ENCODE results near the gene DAD1. TPM values are rescaled to one million over a fixed set of nuclear protein-coding genes. Genes with fewer than 3 reads are reported as not detected.

Gene DAD1
- total RNA-seq, 2 experiments from 2014 or later: 130 to 147 TPM

DNA sequence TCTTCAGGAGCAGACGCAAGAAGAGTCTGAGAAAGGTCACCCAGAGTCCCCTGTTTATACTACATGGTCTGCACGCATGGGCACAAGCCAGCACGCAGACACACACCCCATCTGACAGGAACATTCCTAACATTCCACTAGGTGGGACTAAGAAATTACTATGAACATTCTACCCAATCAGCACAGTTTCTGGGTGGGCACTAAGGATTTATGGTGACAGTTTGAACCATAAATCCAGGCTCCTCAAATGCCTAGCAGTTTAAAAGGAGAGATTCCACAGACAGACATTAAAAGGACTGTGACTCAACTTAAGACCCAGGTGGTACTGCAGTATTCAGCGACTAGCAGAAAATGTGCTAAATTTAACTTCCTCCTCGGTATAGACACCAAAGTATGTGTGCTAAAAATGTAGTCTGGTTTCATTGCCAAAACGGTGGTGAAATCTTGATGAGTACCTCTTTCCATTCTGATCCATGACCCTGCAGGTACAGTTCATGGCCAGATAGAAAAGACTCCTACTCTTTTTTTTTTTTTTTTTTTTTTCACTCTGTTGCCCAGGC is 25.3 kb upstream of the DAD1 start:
- ATAC-seq: no peak
- Mint-ChIP-seq H3K4me3 (no peak overlapping the region), H3K4me1 (ENCODE audit: low read depth) (no peaks in the 10 kb centered on the region), H3K36me3 (ENCODE audit: low read depth) (peaks cover 14% of the 10 kb centered on the region), H3K9me3 (ENCODE audit: insufficient read depth) (no peaks in the 10 kb centered on the region), H3K27ac (no peak overlapping the region), H3K27me3 (ENCODE audit: low read depth) (peaks cover 9% of the 10 kb centered on the region)
- CTCF ChIA-PET: no interaction called here
- no peak for DNase-seq
- POLR2A ChIA-PET: no interaction called here

DNA sequence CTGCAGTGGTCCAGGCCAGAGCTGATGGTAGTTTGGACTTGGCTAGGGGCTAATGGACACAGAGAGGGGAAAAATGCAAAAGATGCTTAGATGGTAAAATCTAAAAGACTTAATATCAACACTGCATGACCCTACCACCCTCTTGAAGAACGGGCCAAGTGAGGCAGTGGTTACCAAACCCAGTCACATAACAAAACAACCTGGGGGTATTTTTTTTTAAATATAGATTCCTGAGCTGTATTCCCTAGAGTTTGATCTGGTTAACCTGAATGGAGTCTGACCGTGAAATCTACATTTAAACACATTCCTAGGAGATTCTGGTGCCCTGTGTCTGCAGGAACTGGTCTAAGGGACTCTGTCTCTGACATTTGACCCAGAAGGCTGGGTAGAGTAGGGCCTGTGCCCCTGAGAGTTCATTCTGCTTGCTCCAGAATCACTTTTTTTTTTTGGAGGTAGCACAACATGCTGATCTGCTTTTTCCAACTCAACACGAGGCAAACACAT is 24.8 kb upstream of the DAD1 start:
- Mint-ChIP-seq H3K27me3 (ENCODE audit: low read depth) (peaks cover 9% of the 10 kb centered on the region), H3K36me3 (ENCODE audit: low read depth) (peaks cover 14% of the 10 kb centered on the region), H3K4me1 (ENCODE audit: low read depth) (no peaks in the 10 kb centered on the region), H3K9me3 (ENCODE audit: insufficient read depth) (no peaks in the 10 kb centered on the region), H3K4me3 (no peak overlapping the region), H3K27ac (no peak overlapping the region)
- ChIA-PET POLR2A (no interaction called here), CTCF (no interaction called here)
- no peak for ATAC-seq
- DNase-seq: no peak

DNA sequence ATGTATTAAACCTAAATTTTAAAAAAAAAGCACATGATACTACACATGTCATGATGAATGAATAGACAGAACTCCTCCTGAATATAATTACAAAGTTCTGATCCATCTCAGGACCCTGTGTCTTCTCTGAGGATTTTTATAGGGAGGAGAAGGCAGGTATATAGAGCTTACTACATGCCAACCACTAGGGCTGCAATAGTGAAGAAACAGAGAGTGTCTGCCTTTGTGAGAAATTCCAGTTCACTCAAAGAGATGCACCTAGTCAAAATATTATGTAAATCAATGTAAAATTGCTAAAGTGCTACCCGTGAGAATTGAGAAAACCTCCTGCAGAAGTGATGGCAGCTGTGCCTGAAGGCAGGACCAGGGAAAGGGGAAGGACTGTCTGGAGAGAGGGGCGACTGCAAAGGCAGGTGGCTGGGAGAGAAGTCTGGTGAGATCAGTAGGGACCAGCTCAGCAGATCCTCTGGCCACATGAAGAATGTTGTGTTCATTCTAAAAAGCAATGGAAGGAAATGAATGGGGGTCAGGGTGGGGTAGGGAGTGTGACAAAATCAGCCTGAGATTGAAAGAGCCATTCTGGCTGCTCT is 24.2 kb upstream of the DAD1 start:
- H3K27ac Mint-ChIP-seq: no peak overlapping the region
- H3K4me1 Mint-ChIP-seq (ENCODE audit: low read depth): no peaks in the 10 kb centered on the region
- DNase-seq (no peak), ATAC-seq (no peak)
- POLR2A ChIA-PET: no interaction called here
- peaks cover 16% of the 10 kb centered on the region for H3K36me3 Mint-ChIP-seq (ENCODE audit: low read depth)
- H3K9me3 Mint-ChIP-seq (ENCODE audit: insufficient read depth): no peaks in the 10 kb centered on the region
- CTCF ChIA-PET: no interaction called here
- H3K4me3 Mint-ChIP-seq: no peak overlapping the region
- peaks cover 9% of the 10 kb centered on the region for H3K27me3 Mint-ChIP-seq (ENCODE audit: low read depth)

DNA sequence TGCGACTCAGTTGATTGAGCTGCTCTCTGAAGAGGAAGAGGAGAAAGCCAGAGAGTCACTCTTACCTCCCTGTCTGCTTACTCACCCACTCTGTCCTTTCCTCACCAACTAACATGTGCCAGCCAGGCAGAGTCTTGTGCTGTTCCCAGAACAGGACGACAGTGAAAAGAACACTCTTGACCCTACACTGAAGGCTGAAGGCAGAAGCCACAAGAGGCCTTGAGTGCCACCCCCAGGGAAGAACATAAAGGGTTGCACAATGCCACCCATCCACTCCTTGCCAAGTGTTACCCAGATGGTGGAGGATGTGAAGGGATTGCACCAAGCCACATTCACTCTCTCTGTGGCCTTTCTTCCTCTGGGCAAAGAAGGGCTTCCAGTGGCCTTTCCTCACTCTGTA is 21.9 kb upstream of the DAD1 start:
- Mint-ChIP-seq H3K9me3 (ENCODE audit: insufficient read depth) (no peaks in the 10 kb centered on the region), H3K36me3 (ENCODE audit: low read depth) (peaks cover 21% of the 10 kb centered on the region), H3K27ac (no peak overlapping the region), H3K4me1 (ENCODE audit: low read depth) (no peaks in the 10 kb centered on the region), H3K4me3 (no peak overlapping the region), H3K27me3 (ENCODE audit: low read depth) (no peaks in the 10 kb centered on the region)
- no peak for DNase-seq
- ChIA-PET POLR2A (no interaction called here), CTCF (no interaction called here)
- no peak for ATAC-seq

DNA sequence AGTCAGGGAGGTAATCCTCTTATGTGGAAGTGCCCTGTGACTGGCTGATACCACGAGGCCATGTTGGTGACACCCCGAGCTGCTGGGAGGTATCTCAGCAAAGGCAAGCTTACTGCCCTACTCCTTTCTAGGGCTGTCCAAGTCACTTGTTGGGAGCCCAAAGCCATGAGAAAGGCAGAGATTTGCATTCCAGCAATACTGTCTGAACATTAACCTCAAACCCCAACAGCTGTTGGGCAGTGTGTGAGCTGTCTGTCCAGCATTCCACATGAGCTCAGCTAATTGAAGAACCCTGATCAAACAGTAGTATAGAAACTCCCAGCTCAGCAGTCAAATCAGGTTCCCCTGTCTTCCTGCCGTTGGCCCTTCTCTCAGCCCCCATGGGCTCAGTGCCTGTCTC is 18.3 kb upstream of the DAD1 start:
- ChIA-PET POLR2A (interaction anchor here (1.0 to 1.2 kb wide), 2 partner anchors 9 to 18 kb away, joined by 3 to 7 read pairs; partner anchors contain the start of gene DAD1), CTCF (interaction anchor here (0.8 to 1.2 kb wide), 3 partner anchors 8 to 46 kb away, joined by 3 read pairs; no protein-coding TSS in a partner anchor)
- Mint-ChIP-seq H3K9me3 (ENCODE audit: insufficient read depth) (no peaks in the 10 kb centered on the region), H3K4me1 (ENCODE audit: low read depth) (no peaks in the 10 kb centered on the region), H3K36me3 (ENCODE audit: low read depth) (peaks cover 36% of the 10 kb centered on the region), H3K27me3 (ENCODE audit: low read depth) (no peaks in the 10 kb centered on the region), H3K27ac (no peak overlapping the region), H3K4me3 (no peak overlapping the region)
- ATAC-seq (no peak), DNase-seq (no peak)

DNA sequence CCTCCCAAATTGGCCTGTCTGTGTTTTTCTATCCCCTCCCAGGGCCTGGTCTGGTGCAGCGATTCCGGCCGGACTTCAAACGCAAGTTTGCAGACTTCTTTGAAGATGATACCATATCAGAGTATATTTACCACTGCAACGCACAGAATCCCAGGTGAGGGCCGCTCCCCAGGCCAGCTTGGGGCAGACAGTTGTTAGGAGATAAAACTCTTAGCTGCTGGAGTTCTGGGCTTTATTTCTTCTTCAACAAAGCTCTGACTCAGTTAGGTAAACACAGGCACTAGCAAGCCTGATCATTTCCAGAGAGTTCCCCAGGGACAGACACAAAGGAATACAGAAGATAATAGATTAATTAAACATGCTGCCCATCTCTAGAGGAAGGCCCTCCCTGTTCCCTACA is 17.4 kb upstream of the DAD1 start:
- CTCF ChIA-PET: interaction anchor here (0.7 kb wide), 1 partner anchor 36 kb away, joined by 4 read pairs; no protein-coding TSS in a partner anchor

DNA sequence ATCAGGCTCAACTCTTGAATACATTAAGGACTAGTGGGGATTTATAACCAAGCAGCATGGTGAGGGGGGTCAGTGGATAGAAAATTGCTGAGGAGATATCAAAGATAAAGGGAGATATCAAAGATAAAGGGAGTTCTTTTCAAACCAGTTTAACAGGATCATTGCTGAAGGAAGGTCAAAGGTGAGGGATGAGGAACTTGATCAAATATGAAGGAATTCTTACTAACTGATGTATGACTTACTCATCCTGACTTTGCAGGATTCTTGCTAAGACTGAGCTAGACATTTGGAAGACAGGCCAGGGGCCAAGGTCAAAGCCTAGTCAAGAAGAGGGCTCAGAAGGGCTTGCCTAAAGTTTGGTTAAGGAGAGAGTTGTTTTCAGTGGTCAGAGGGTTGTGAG is 13.8 kb upstream of the DAD1 start:
- Mint-ChIP-seq H3K27me3 (ENCODE audit: low read depth) (no peaks in the 10 kb centered on the region), H3K36me3 (ENCODE audit: low read depth) (peaks cover 26% of the 10 kb centered on the region), H3K4me1 (ENCODE audit: low read depth) (peaks cover 26% of the 10 kb centered on the region), H3K27ac (no peak overlapping the region), H3K9me3 (ENCODE audit: insufficient read depth) (no peaks in the 10 kb centered on the region), H3K4me3 (no peak overlapping the region)
- DNase-seq (no peak), ATAC-seq (no peak)
- ChIA-PET POLR2A (interaction anchor here (1.1 kb wide), 1 partner anchor 14 kb away, joined by 3 read pairs; the partner anchor contains the start of gene DAD1), CTCF (interaction anchor here (1.5 kb wide), 1 partner anchor 17 kb away, joined by 3 read pairs; no protein-coding TSS in a partner anchor)

More for the DNA sequence above, 17.4 kb upstream of the DAD1 start:
- H3K27me3 Mint-ChIP-seq (ENCODE audit: low read depth): no peaks in the 10 kb centered on the region
- H3K4me3 Mint-ChIP-seq: no peak overlapping the region
- DNase-seq (no peak), ATAC-seq (no peak)
- no peak overlapping the region for H3K27ac Mint-ChIP-seq
- H3K9me3 Mint-ChIP-seq (ENCODE audit: insufficient read depth): no peaks in the 10 kb centered on the region
- H3K4me1 Mint-ChIP-seq (ENCODE audit: low read depth): peaks cover 5% of the 10 kb centered on the region
- POLR2A ChIA-PET: interaction anchor here (2.1 kb wide), 1 partner anchor 17 kb away, joined by 7 read pairs; the partner anchor contains the start of gene DAD1
- H3K36me3 Mint-ChIP-seq (ENCODE audit: low read depth): peaks cover 42% of the 10 kb centered on the region

DNA sequence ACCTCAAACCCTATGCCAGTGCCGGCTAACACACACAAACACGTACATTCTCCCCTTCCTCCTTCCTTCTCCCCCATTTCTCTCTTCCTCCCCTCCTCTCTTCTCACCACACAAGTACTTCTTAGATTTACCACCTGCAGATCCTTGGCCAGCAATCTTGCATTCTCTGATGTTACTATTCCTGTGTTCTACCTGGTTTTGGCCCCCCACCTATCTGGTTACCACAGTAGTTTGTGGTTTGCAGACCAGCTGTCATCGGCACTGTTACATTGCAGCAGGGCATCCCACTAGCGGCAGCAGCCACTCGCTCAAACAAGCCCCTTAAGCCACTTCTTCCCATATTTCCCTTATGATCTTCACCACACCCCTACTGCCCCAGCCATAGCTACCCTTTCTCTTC is 13.0 kb upstream of the DAD1 start:
- ChIA-PET CTCF (interaction anchor here (0.8 to 5.1 kb wide), 5 partner anchors 12 to 750 kb away, joined by 3 to 64 read pairs (median 3); partner anchors contain the start of gene DAD1), POLR2A (interaction anchor here (5.4 kb wide), 1 partner anchor 13 kb away, joined by 42 read pairs; the partner anchor contains the start of gene DAD1)
- Mint-ChIP-seq H3K27me3 (ENCODE audit: low read depth) (peaks cover 2% of the 10 kb centered on the region), H3K4me3 (no peak overlapping the region), H3K27ac (no peak overlapping the region), H3K4me1 (ENCODE audit: low read depth) (peaks cover 30% of the 10 kb centered on the region), H3K9me3 (ENCODE audit: insufficient read depth) (no peaks in the 10 kb centered on the region), H3K36me3 (ENCODE audit: low read depth) (peaks cover 23% of the 10 kb centered on the region)
- DNase-seq: no peak
- no peak for ATAC-seq

DNA sequence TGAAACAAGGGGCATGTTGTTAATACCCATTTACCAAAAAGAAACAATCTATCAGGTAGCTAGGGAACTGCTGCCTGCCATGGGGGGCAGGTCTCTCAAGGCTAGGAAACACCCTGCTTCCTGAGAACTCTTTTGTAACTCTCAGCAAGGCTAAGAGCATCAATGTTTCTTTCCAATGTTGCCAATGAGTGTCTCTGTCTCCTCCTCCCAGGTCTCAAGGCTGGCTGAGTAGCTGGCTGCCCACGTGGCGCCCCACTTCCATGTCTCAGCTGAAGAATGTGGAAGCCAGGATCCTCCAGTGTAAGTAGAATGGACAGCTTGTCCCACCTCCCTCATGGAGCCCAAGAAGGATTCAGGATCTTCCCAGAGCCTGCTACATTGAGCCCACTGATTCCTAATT is 12.4 kb upstream of the DAD1 start:
- DNase-seq: no peak
- Mint-ChIP-seq H3K9me3 (ENCODE audit: insufficient read depth) (no peaks in the 10 kb centered on the region), H3K36me3 (ENCODE audit: low read depth) (peaks cover 20% of the 10 kb centered on the region), H3K4me1 (ENCODE audit: low read depth) (peaks cover 30% of the 10 kb centered on the region), H3K27ac (no peak overlapping the region), H3K27me3 (ENCODE audit: low read depth) (peaks cover 5% of the 10 kb centered on the region), H3K4me3 (no peak overlapping the region)
- ChIA-PET POLR2A (interaction anchor here (5.4 kb wide), 1 partner anchor 12 kb away, joined by 42 read pairs; the partner anchor contains the start of gene DAD1), CTCF (interaction anchor here (0.8 to 5.1 kb wide), 6 partner anchors 11 to 750 kb away, joined by 3 to 64 read pairs (median 4); partner anchors contain the start of gene DAD1)
- ATAC-seq: no peak

DNA sequence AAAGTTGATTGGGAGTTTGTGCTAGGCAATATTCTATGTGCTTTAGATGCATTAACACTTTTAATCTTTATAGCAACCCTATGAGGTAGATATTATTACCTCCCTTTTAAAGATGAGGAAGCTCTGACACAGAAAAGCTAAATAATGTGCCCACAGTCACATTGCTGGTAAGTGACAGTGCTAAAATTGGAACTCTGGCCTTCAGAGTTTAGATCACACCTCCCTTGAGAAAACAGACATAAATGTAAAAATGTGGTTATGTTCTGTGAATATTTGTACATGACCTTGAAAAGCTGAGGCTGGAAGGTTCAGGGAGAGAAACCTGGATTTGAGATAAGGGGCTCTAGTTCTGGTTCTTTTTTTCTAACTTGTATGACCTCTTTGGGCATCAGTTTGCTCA is 11.0 kb upstream of the DAD1 start:
- H3K9me3 Mint-ChIP-seq (ENCODE audit: insufficient read depth): no peaks in the 10 kb centered on the region
- peaks cover 30% of the 10 kb centered on the region for H3K4me1 Mint-ChIP-seq (ENCODE audit: low read depth)
- H3K27ac Mint-ChIP-seq: no peak overlapping the region
- H3K36me3 Mint-ChIP-seq (ENCODE audit: low read depth): peaks cover 18% of the 10 kb centered on the region
- POLR2A ChIA-PET: interaction anchor here (0.6 to 5.4 kb wide), 4 partner anchors 11 to 183 kb away, joined by 3 to 42 read pairs (median 3); partner anchors contain the start of genes DAD1 and OXA1L
- no peak overlapping the region for H3K4me3 Mint-ChIP-seq
- CTCF ChIA-PET: interaction anchor here (0.6 to 5.1 kb wide), 6 partner anchors 10 to 622 kb away, joined by 3 to 64 read pairs (median 7); partner anchors contain the start of gene DAD1
- DNase-seq: no peak
- peaks cover 9% of the 10 kb centered on the region for H3K27me3 Mint-ChIP-seq (ENCODE audit: low read depth)
- no peak for ATAC-seq

DNA sequence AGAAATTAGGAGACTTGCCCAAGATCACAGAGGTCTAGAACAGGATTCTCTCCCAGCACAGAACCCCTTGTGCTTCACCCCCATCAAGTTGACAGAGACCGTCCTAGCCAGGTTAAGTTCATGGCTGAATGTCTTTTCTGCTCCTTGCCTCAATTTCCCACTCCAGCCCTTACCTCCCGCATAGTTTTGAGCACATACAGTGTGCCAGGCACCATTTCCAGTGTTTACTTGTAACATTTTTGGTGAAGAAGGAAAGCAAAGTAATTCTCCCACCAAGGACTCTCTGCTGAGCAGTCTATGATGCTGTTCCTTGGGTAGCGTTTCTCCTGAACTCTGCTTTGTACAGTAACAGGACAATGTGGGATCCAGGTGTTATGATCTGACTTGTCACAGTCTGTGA is 10.3 kb upstream of the DAD1 start:
- Mint-ChIP-seq H3K36me3 (ENCODE audit: low read depth) (peaks cover 18% of the 10 kb centered on the region), H3K27ac (no peak overlapping the region), H3K4me3 (peak overlapping the region; percentile 92), H3K9me3 (ENCODE audit: insufficient read depth) (no peaks in the 10 kb centered on the region), H3K27me3 (ENCODE audit: low read depth) (peaks cover 15% of the 10 kb centered on the region), H3K4me1 (ENCODE audit: low read depth) (peaks cover 30% of the 10 kb centered on the region)
- ATAC-seq (no peak), DNase-seq (no peak)
- ChIA-PET POLR2A (interaction anchor here (0.6 to 5.4 kb wide), 3 partner anchors 10 to 167 kb away, joined by 3 to 42 read pairs (median 10); partner anchors contain the start of genes DAD1 and OXA1L), CTCF (interaction anchor here (0.6 to 5.1 kb wide), 16 partner anchors 8 to 621 kb away, joined by 3 to 64 read pairs (median 4); partner anchors contain the start of genes DAD1 and PRMT5)

DNA sequence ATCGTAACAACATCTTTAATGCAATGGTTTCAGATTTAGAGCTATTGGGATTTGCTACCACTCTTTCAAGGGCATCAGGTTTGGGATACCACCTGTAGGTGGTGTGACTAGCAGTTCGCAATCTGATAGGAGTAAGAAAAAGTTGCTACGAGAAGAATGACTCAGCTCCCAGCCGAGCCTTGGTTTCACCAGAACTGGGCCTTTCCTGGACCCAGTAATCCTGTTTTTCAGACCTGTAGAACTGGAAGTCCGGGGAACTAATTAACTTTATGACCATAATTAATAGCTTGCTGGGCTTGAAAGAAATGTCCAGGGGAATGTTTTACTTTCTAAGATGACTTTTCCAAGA is 9.8 kb upstream of the DAD1 start:
- DNase-seq: peak; percentile 43
- peaks cover 18% of the 10 kb centered on the region for H3K27me3 Mint-ChIP-seq (ENCODE audit: low read depth)
- H3K4me3 Mint-ChIP-seq: peak overlapping the region; percentile 92
- H3K27ac Mint-ChIP-seq: peak overlapping the region; percentile 84
- H3K4me1 Mint-ChIP-seq (ENCODE audit: low read depth): peaks cover 30% of the 10 kb centered on the region
- H3K9me3 Mint-ChIP-seq (ENCODE audit: insufficient read depth): no peaks in the 10 kb centered on the region
- peak; percentile 53 for ATAC-seq
- POLR2A ChIA-PET: interaction anchor here (0.7 to 5.4 kb wide), 6 partner anchors 9 to 172 kb away, joined by 3 to 42 read pairs (median 4); partner anchors contain the start of genes DAD1 and OXA1L
- H3K36me3 Mint-ChIP-seq (ENCODE audit: low read depth): peaks cover 16% of the 10 kb centered on the region
- CTCF ChIA-PET: interaction anchor here (0.6 to 5.1 kb wide), 17 partner anchors 8 to 620 kb away, joined by 3 to 64 read pairs (median 3); partner anchors contain the start of genes DAD1 and PRMT5
